ENCODE data around the gene SREBF1. TPM values are rescaled to one million over a fixed set of nuclear protein-coding genes. Genes with fewer than 3 reads are reported as not detected.

The SREBF1 gene
- total and polyA plus RNA-seq, 8 donors, result 13.1 to 207 (median 80.3) TPM

GRCh38 chr17:17856386-17856785 is 19.6 kb upstream of the SREBF1 start:
- Histone ChIP-seq H3K4me1 (peaks cover 13 to 51% (median 33%) of the 10 kb centered on the region in 4 donors), H3K27me3 (no peaks in the 10 kb centered on the region), H3K4me3 (no peak overlapping the region), H3K9me3 (no peaks in the 10 kb centered on the region), H3K27ac (no peak overlapping the region), H3K36me3 (peaks cover 0 to 19% (median 7%) of the 10 kb centered on the region in 4 donors)
- WGBS, 5 donors, result 78 to 94% (median 86%) methylated on average over 2 of the region's 2 CpGs
- intact Hi-C loops (cut with DNase I; ENCODE audit: low total_unique reads), result no loop called here
- DNase-seq, result no peak
- TF ChIP-seq POLR2AphosphoS5 (IDR thresholded peaks at IDR 0.05), result no peak
- no peak for TF ChIP-seq EP300 (IDR thresholded peaks at IDR 0.05)

- Histone ChIP-seq H3K4me3 (no peak overlapping the region), H3K36me3 (peaks cover 0 to 15% (median 5%) of the 10 kb centered on the region in 4 donors), H3K9me3 (no peaks in the 10 kb centered on the region), H3K27me3 (no peaks in the 10 kb centered on the region), H3K4me1 (peaks cover 13 to 52% (median 35%) of the 10 kb centered on the region in 4 donors), H3K27ac (peak overlapping the region in 1 of 5 donors; percentile 21)
- TF ChIP-seq EP300 (IDR thresholded peaks at IDR 0.05) (no peak), POLR2AphosphoS5 (IDR thresholded peaks at IDR 0.05) (no peak), POLR2A (IDR thresholded peaks at IDR 0.05) (no peak), CTCF (IDR thresholded peaks at IDR 0.05) (no peak)
- 65 to 77% (median 67%) methylated on average over 3 of the region's 3 CpGs for WGBS, 5 donors
- DNase-seq, result no peak
- intact Hi-C loops (cut with DNase I; ENCODE audit: low total_unique reads), result no loop called here
These were observed 19.2 kb upstream of the SREBF1 start for GRCh38 chr17:17855976-17856375.

GRCh38 chr17:17853811-17854447 is 17.1 kb upstream of the SREBF1 start:
- 65 to 75% (median 74%) methylated on average over 8 of the region's 8 CpGs for WGBS, 5 donors
- Histone ChIP-seq H3K9me3 (no peaks in the 10 kb centered on the region), H3K36me3 (peaks cover 0 to 12% (median 7%) of the 10 kb centered on the region in 4 donors), H3K27ac (peak overlapping the region in 2 of 5 donors; percentile 11 to 20), H3K4me3 (no peak overlapping the region), H3K27me3 (no peaks in the 10 kb centered on the region), H3K4me1 (peaks cover 13 to 57% (median 41%) of the 10 kb centered on the region in 4 donors)
- no peak for TF ChIP-seq CTCF (IDR thresholded peaks at IDR 0.05)
- TF ChIP-seq EP300 (IDR thresholded peaks at IDR 0.05), result no peak
- no peak for TF ChIP-seq POLR2A (IDR thresholded peaks at IDR 0.05)
- TF ChIP-seq POLR2AphosphoS5 (IDR thresholded peaks at IDR 0.05), result no peak
- intact Hi-C loops (cut with DNase I; ENCODE audit: low total_unique reads), result no loop called here
- DNase-seq, result no peak

- intact Hi-C loops (cut with DNase I; ENCODE audit: low total_unique reads), result no loop called here
- Histone ChIP-seq H3K27ac (peak overlapping the region in 1 of 5 donors; percentile 20), H3K9me3 (no peaks in the 10 kb centered on the region), H3K36me3 (peaks cover 0 to 12% (median 8%) of the 10 kb centered on the region in 4 donors), H3K4me1 (peaks cover 23 to 65% (median 46%) of the 10 kb centered on the region in 4 donors), H3K4me3 (no peak overlapping the region), H3K27me3 (no peaks in the 10 kb centered on the region)
- TF ChIP-seq POLR2A (IDR thresholded peaks at IDR 0.05) (no peak), CTCF (IDR thresholded peaks at IDR 0.05) (no peak), POLR2AphosphoS5 (IDR thresholded peaks at IDR 0.05) (no peak)
- WGBS, 5 donors, result 90 to 100% (median 92%) methylated on average over 3 of the region's 3 CpGs
- DNase-seq, result no peak
These were observed 16.1 kb upstream of the SREBF1 start for GRCh38 chr17:17852930-17853329.

Data from stomach (tissue), 9 donors.